Measurements from ENCODE around the gene GOSR2.

The GOSR2 gene

GRCh38 chr17:46943501-46944393 lies 20.8 kb downstream of the GOSR2 start:
- H3K27ac ChIP-seq (ENCODE audit: insufficient read depth, low read length, poor library complexity, severe bottlenecking): no peak overlapping the region
- DNase-seq: no peak

GRCh38 chr17:46944931-46945330 lies 22.0 kb downstream of the GOSR2 start:
- Histone ChIP-seq H3K4me3 (ENCODE audit: insufficient read depth, low read depth, low read length, poor library complexity, severe bottlenecking) (no peak overlapping the region), H3K9me3 (ENCODE audit: control insufficient read depth, low read length) (no peaks in the 10 kb centered on the region)
- DNase-seq: no peak

More at GRCh38 chr17:46943501-46944393, 20.8 kb downstream of the GOSR2 start:
- Histone ChIP-seq H3K9me3 (ENCODE audit: control insufficient read depth, low read length) (no peaks in the 10 kb centered on the region), H3K36me3 (ENCODE audit: control insufficient read depth, insufficient read depth, low read length) (peaks cover 21% of the 10 kb centered on the region), H3K4me3 (ENCODE audit: insufficient read depth, low read depth, low read length, poor library complexity, severe bottlenecking) (no peak overlapping the region), H3K4me1 (ENCODE audit: control insufficient read depth, insufficient read depth, low read length, poor library complexity, severe bottlenecking) (peaks cover 10% of the 10 kb centered on the region), H3K27me3 (replicated peaks; ENCODE audit: control insufficient read depth, insufficient read depth, low read length, poor library complexity, severe bottlenecking) (no peaks in the 10 kb centered on the region)

GRCh38 chr17:46947216-46947615 lies 24.3 kb downstream of the GOSR2 start:
- Histone ChIP-seq H3K4me1 (ENCODE audit: control insufficient read depth, insufficient read depth, low read length, poor library complexity, severe bottlenecking) (peaks cover 10% of the 10 kb centered on the region), H3K4me3 (ENCODE audit: insufficient read depth, low read depth, low read length, poor library complexity, severe bottlenecking) (no peak overlapping the region), H3K36me3 (ENCODE audit: control insufficient read depth, insufficient read depth, low read length) (peaks cover 9% of the 10 kb centered on the region), H3K27ac (ENCODE audit: insufficient read depth, low read length, poor library complexity, severe bottlenecking) (no peak overlapping the region), H3K27me3 (replicated peaks; ENCODE audit: control insufficient read depth, insufficient read depth, low read length, poor library complexity, severe bottlenecking) (no peaks in the 10 kb centered on the region), H3K9me3 (ENCODE audit: control insufficient read depth, low read length) (no peaks in the 10 kb centered on the region)
- DNase-seq: no peak

More at GRCh38 chr17:46944931-46945330, 22.0 kb downstream of the GOSR2 start:
- H3K36me3 ChIP-seq (ENCODE audit: control insufficient read depth, insufficient read depth, low read length): peaks cover 17% of the 10 kb centered on the region
- H3K4me1 ChIP-seq (ENCODE audit: control insufficient read depth, insufficient read depth, low read length, poor library complexity, severe bottlenecking): peaks cover 10% of the 10 kb centered on the region
- H3K27me3 ChIP-seq (replicated peaks; ENCODE audit: control insufficient read depth, insufficient read depth, low read length, poor library complexity, severe bottlenecking): no peaks in the 10 kb centered on the region
- H3K27ac ChIP-seq (ENCODE audit: insufficient read depth, low read length, poor library complexity, severe bottlenecking): no peak overlapping the region

- H3K9me3 ChIP-seq (ENCODE audit: control insufficient read depth, low read length): no peaks in the 10 kb centered on the region
- peaks cover 5% of the 10 kb centered on the region for H3K4me1 ChIP-seq (ENCODE audit: control insufficient read depth, insufficient read depth, low read length, poor library complexity, severe bottlenecking)
- peaks cover 9% of the 10 kb centered on the region for H3K36me3 ChIP-seq (ENCODE audit: control insufficient read depth, insufficient read depth, low read length)
- H3K27ac ChIP-seq (ENCODE audit: insufficient read depth, low read length, poor library complexity, severe bottlenecking): no peak overlapping the region
- H3K4me3 ChIP-seq (ENCODE audit: insufficient read depth, low read depth, low read length, poor library complexity, severe bottlenecking): no peak overlapping the region
- no peaks in the 10 kb centered on the region for H3K27me3 ChIP-seq (replicated peaks; ENCODE audit: control insufficient read depth, insufficient read depth, low read length, poor library complexity, severe bottlenecking)
- DNase-seq: no peak
These were observed 25.6 kb downstream of the GOSR2 start for GRCh38 chr17:46948544-46948943.

- no peak overlapping the region for H3K27ac ChIP-seq (ENCODE audit: insufficient read depth, low read length, poor library complexity, severe bottlenecking)
- no peak for DNase-seq
- H3K36me3 ChIP-seq (ENCODE audit: control insufficient read depth, insufficient read depth, low read length): peaks cover 9% of the 10 kb centered on the region
- no peak overlapping the region for H3K4me3 ChIP-seq (ENCODE audit: insufficient read depth, low read depth, low read length, poor library complexity, severe bottlenecking)
- no peaks in the 10 kb centered on the region for H3K27me3 ChIP-seq (replicated peaks; ENCODE audit: control insufficient read depth, insufficient read depth, low read length, poor library complexity, severe bottlenecking)
- H3K9me3 ChIP-seq (ENCODE audit: control insufficient read depth, low read length): no peaks in the 10 kb centered on the region
- no peaks in the 10 kb centered on the region for H3K4me1 ChIP-seq (ENCODE audit: control insufficient read depth, insufficient read depth, low read length, poor library complexity, severe bottlenecking)
These were observed 26.6 kb downstream of the GOSR2 start for GRCh38 chr17:46949291-46950174.

- no peak for DNase-seq
- H3K4me3 ChIP-seq (ENCODE audit: insufficient read depth, low read depth, low read length, poor library complexity, severe bottlenecking): no peak overlapping the region
- peaks cover 9% of the 10 kb centered on the region for H3K36me3 ChIP-seq (ENCODE audit: control insufficient read depth, insufficient read depth, low read length)
These were observed 27.5 kb downstream of the GOSR2 start for GRCh38 chr17:46950342-46950996.

GRCh38 chr17:46950997-46951621 lies 28.1 kb downstream of the GOSR2 start:
- Histone ChIP-seq H3K4me3 (ENCODE audit: insufficient read depth, low read depth, low read length, poor library complexity, severe bottlenecking) (no peak overlapping the region), H3K36me3 (ENCODE audit: control insufficient read depth, insufficient read depth, low read length) (peaks cover 11% of the 10 kb centered on the region), H3K27me3 (replicated peaks; ENCODE audit: control insufficient read depth, insufficient read depth, low read length, poor library complexity, severe bottlenecking) (no peaks in the 10 kb centered on the region), H3K9me3 (ENCODE audit: control insufficient read depth, low read length) (no peaks in the 10 kb centered on the region), H3K27ac (ENCODE audit: insufficient read depth, low read length, poor library complexity, severe bottlenecking) (no peak overlapping the region), H3K4me1 (ENCODE audit: control insufficient read depth, insufficient read depth, low read length, poor library complexity, severe bottlenecking) (no peaks in the 10 kb centered on the region)
- DNase-seq: no peak

More at GRCh38 chr17:46950342-46950996, 27.5 kb downstream of the GOSR2 start:
- Histone ChIP-seq H3K4me1 (ENCODE audit: control insufficient read depth, insufficient read depth, low read length, poor library complexity, severe bottlenecking) (no peaks in the 10 kb centered on the region), H3K27ac (ENCODE audit: insufficient read depth, low read length, poor library complexity, severe bottlenecking) (no peak overlapping the region), H3K9me3 (ENCODE audit: control insufficient read depth, low read length) (no peaks in the 10 kb centered on the region), H3K27me3 (replicated peaks; ENCODE audit: control insufficient read depth, insufficient read depth, low read length, poor library complexity, severe bottlenecking) (no peaks in the 10 kb centered on the region)

GRCh38 chr17:46951706-46952105 lies 28.7 kb downstream of the GOSR2 start:
- Histone ChIP-seq H3K36me3 (ENCODE audit: control insufficient read depth, insufficient read depth, low read length) (peaks cover 11% of the 10 kb centered on the region), H3K4me1 (ENCODE audit: control insufficient read depth, insufficient read depth, low read length, poor library complexity, severe bottlenecking) (no peaks in the 10 kb centered on the region), H3K27me3 (replicated peaks; ENCODE audit: control insufficient read depth, insufficient read depth, low read length, poor library complexity, severe bottlenecking) (no peaks in the 10 kb centered on the region), H3K9me3 (ENCODE audit: control insufficient read depth, low read length) (no peaks in the 10 kb centered on the region), H3K4me3 (ENCODE audit: insufficient read depth, low read depth, low read length, poor library complexity, severe bottlenecking) (no peak overlapping the region), H3K27ac (ENCODE audit: insufficient read depth, low read length, poor library complexity, severe bottlenecking) (no peak overlapping the region)
- no peak for DNase-seq

GRCh38 chr17:46952115-46952514 lies 29.2 kb downstream of the GOSR2 start:
- DNase-seq: no peak
- Histone ChIP-seq H3K36me3 (ENCODE audit: control insufficient read depth, insufficient read depth, low read length) (peaks cover 11% of the 10 kb centered on the region), H3K4me3 (ENCODE audit: insufficient read depth, low read depth, low read length, poor library complexity, severe bottlenecking) (no peak overlapping the region), H3K27me3 (replicated peaks; ENCODE audit: control insufficient read depth, insufficient read depth, low read length, poor library complexity, severe bottlenecking) (no peaks in the 10 kb centered on the region), H3K27ac (ENCODE audit: insufficient read depth, low read length, poor library complexity, severe bottlenecking) (no peak overlapping the region), H3K4me1 (ENCODE audit: control insufficient read depth, insufficient read depth, low read length, poor library complexity, severe bottlenecking) (no peaks in the 10 kb centered on the region), H3K9me3 (ENCODE audit: control insufficient read depth, low read length) (no peaks in the 10 kb centered on the region)
